PC-9 (cell line): ENCODE results near the gene OR51D1. TPM values are rescaled to one million over a fixed set of nuclear protein-coding genes. Genes with fewer than 3 reads are reported as not detected.

Experiments used
- BruUV-seq: library from RNA; stranded (reverse); fragments of 400-500 nt; replicated peaks from 2 replicates; lab custom pipeline; 2021; lab: Mats Ljungman, UMichigan
- CTCF ChIA-PET: fragments of 300-600 bp; sonication (Branson Sonifier 250); formaldehyde crosslinking; loops from one replicate; lab custom pipeline; 2022; ENCODE audit warnings: antibody characterized with exemption; lab: Charles Lee
- POLR2A ChIA-PET: fragments of 300-600 bp; sonication (Branson Sonifier 250); formaldehyde crosslinking; loops from one replicate; lab custom pipeline; 2022; ENCODE audit warnings: antibody characterized with exemption; ENCODE audit not compliant: unreplicated experiment; lab: Charles Lee
- DNase-seq, 2 experiments: peaks; one replicate each; pipeline versions ENCODE4 v3.0.0 to v3.0.0-alpha.2; 2015 to 2022; ENCODE audit warnings: mixed read lengths in 1 of 2
- H2AFZ ChIP-seq: fragments of 200-600 bp; sonication (generic); 2 replicates; pipeline ENCODE4 v1.8.1; 2017; ENCODE audit warnings: antibody characterized with exemption
- H3F3A ChIP-seq: fragments of 200-600 bp; sonication (generic); 2 replicates; pipeline ENCODE4 v1.8.1; 2017; ENCODE audit warnings: antibody characterized with exemption, mild to moderate bottlenecking, low read depth; ENCODE audit not compliant: insufficient read depth
- H3K27ac ChIP-seq: fragments of 200-600 bp; sonication (generic); 2 replicates; pipeline ENCODE4 v1.6.1; 2016; ENCODE audit warnings: mixed run types
- H3K27me3 ChIP-seq: fragments of 200-600 bp; sonication (generic); 2 replicates; pipeline ENCODE4 v1.6.1; 2016; ENCODE audit warnings: low read depth, mixed run types; ENCODE audit not compliant: insufficient read depth
- H3K36me3 ChIP-seq: fragments of 200-600 bp; sonication (generic); 2 replicates; pipeline ENCODE4 v1.6.1; 2016; ENCODE audit warnings: low read depth, mixed run types
- H3K4me1 ChIP-seq: fragments of 200-600 bp; sonication (generic); replicated peaks from 2 replicates; pipeline ENCODE4 v1.6.1; 2016; ENCODE audit warnings: mixed run types; ENCODE audit not compliant: insufficient read depth
- H3K4me2 ChIP-seq: fragments of 200-600 bp; sonication (generic); 2 replicates; pipeline ENCODE4 v1.6.1; 2017; ENCODE audit warnings: mixed run types
- H3K4me3 ChIP-seq: fragments of 200-600 bp; sonication (generic); 2 replicates; pipeline ENCODE4 v1.6.1; 2016; ENCODE audit warnings: mixed run types
- H3K79me2 ChIP-seq: fragments of 200-600 bp; sonication (generic); 2 replicates; pipeline ENCODE4 v1.6.1; 2017; ENCODE audit warnings: low read depth, mixed run types
- H3K9me2 ChIP-seq: fragments of 200-600 bp; sonication (generic); 2 replicates; pipeline ENCODE4 v1.8.1; 2017; ENCODE audit warnings: mild to moderate bottlenecking; ENCODE audit not compliant: insufficient read depth
- H3K9me3 ChIP-seq: fragments of 200-600 bp; sonication (generic); 2 replicates; pipeline ENCODE4 v1.8.1; 2016; ENCODE audit warnings: low read depth; ENCODE audit not compliant: insufficient read depth
- H4K20me1 ChIP-seq: fragments of 200-600 bp; sonication (generic); 2 replicates; pipeline ENCODE4 v1.8.1; 2017; ENCODE audit not compliant: insufficient read depth
- EZH2 ChIP-seq: fragments of 200-600 bp; sonication (generic); IDR thresholded peaks from 2 replicates; pipeline ENCODE4 v1.8.0; 2017; ENCODE audit warnings: antibody characterized with exemption, low read depth
- intact Hi-C: fragments of 100-400 bp; cut with micrococcal nuclease; formaldehyde crosslinking; loops from one replicate; pipeline ENCODE4 v1.10.0; 2022; ENCODE audit not compliant: unreplicated experiment
- total RNA-seq: library from RNA; stranded (reverse); gene quantifications from 2 replicates; pipeline ENCODE4 v1.2.3, GENCODE V29; 2021
- TF ChIP-seq, protein P1 (sequence below): fragments of 200-600 bp; sonication (generic); conservative IDR thresholded peaks from 2 replicates; pipeline ENCODE4 v1.6.1; 2017; ENCODE audit warnings: mixed run types, antibody characterized with exemption, mild to moderate bottlenecking, moderate library complexity

Gene OR51D1
- total RNA-seq, 1 experiment from 2014 or later, result not detected

GRCh38 chr11:4605057-4605456 is 32.2 kb upstream of the OR51D1 start:
- Histone ChIP-seq H3K4me1 (0 out of 2 replicates have a peak, but pooled peaks cover 4% of the 10 kb centered on the region), H2AFZ (no peak overlapping the region), H3F3A (no peaks in the 10 kb centered on the region), H3K4me3 (no peak overlapping the region), H3K9me3 (no peaks in the 10 kb centered on the region), H3K4me2 (no peak overlapping the region), H3K27ac (no peak overlapping the region), H3K79me2 (no peaks in the 10 kb centered on the region), H3K27me3 (no peaks in the 10 kb centered on the region), H3K9me2 (no peaks in the 10 kb centered on the region), H3K36me3 (no peaks in the 10 kb centered on the region), H4K20me1 (no peaks in the 10 kb centered on the region)
- no TSS peak for BruUV-seq
- intact Hi-C loops, result no loop called here
- ChIA-PET POLR2A (no interaction called here), CTCF (no interaction called here)
- TF ChIP-seq, protein P1, sequence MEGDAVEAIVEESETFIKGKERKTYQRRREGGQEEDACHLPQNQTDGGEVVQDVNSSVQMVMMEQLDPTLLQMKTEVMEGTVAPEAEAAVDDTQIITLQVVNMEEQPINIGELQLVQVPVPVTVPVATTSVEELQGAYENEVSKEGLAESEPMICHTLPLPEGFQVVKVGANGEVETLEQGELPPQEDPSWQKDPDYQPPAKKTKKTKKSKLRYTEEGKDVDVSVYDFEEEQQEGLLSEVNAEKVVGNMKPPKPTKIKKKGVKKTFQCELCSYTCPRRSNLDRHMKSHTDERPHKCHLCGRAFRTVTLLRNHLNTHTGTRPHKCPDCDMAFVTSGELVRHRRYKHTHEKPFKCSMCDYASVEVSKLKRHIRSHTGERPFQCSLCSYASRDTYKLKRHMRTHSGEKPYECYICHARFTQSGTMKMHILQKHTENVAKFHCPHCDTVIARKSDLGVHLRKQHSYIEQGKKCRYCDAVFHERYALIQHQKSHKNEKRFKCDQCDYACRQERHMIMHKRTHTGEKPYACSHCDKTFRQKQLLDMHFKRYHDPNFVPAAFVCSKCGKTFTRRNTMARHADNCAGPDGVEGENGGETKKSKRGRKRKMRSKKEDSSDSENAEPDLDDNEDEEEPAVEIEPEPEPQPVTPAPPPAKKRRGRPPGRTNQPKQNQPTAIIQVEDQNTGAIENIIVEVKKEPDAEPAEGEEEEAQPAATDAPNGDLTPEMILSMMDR, result no peak
- no peak for TF ChIP-seq EZH2
- DNase-seq, result no peak

DNA sequence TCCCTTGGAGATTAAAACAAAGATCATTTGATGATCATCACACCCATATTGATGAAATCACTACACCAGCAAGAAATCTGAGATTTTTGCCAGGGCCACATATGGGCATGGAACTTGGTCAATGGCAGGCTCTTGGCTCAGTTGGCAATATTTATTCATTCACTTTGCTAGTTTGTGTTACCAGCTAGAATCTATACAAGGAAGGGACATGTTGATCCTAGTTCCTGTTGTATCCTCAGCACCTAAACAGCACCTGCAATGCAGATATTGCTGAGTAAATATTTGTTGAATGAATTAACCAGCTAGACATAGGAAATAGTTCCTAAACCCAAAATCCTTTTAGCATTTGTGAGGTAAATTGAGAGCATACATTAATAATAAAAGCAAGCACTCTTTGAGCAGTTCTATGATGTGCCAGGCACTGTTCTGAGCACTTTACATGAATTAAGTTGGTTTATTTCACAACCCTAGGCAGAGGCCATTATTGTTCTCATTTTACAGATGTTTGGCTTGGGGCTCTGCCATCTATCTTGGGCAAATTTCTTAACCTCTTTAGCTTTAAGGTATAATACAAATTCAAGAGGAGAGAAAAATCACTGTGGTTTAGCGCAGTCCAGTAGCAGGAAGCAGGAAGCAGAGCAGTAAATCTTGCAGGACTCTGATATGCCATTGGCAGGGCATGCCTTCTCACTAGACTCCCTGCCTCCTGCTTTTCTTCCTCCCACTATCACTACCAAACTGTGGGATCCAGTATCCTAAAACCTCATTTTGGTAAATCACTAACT is 30.9 kb upstream of the OR51D1 start:
- Histone ChIP-seq H3K9me3 (no peaks in the 10 kb centered on the region), H3K36me3 (no peaks in the 10 kb centered on the region), H3K4me3 (no peak overlapping the region), H3K4me1 (0 out of 2 replicates have a peak, but pooled peaks cover 4% of the 10 kb centered on the region), H3K4me2 (peak overlapping the region; percentile 94; the same call in 1 of the 2 replicates), H3K79me2 (no peaks in the 10 kb centered on the region), H4K20me1 (no peaks in the 10 kb centered on the region), H2AFZ (no peak overlapping the region), H3K27ac (no peak overlapping the region), H3F3A (no peaks in the 10 kb centered on the region), H3K27me3 (no peaks in the 10 kb centered on the region), H3K9me2 (no peaks in the 10 kb centered on the region)
- no peak for TF ChIP-seq EZH2
- TF ChIP-seq, protein P1, result no peak
- ChIA-PET POLR2A (no interaction called here), CTCF (no interaction called here)
- no TSS peak for BruUV-seq
- intact Hi-C loops, result no loop called here
- no peak for DNase-seq

GRCh38 chr11:4607096-4607495 is 30.2 kb upstream of the OR51D1 start:
- no TSS peak for BruUV-seq
- Histone ChIP-seq H4K20me1 (no peaks in the 10 kb centered on the region), H2AFZ (peak overlapping the region; percentile 88), H3F3A (no peaks in the 10 kb centered on the region), H3K79me2 (no peaks in the 10 kb centered on the region), H3K9me3 (no peaks in the 10 kb centered on the region), H3K4me3 (peak overlapping the region; percentile 68), H3K9me2 (no peaks in the 10 kb centered on the region), H3K4me2 (peak overlapping the region; percentile 94), H3K36me3 (no peaks in the 10 kb centered on the region), H3K27ac (no peak overlapping the region), H3K27me3 (no peaks in the 10 kb centered on the region), H3K4me1 (0 out of 2 replicates have a peak, but pooled peaks cover 4% of the 10 kb centered on the region)
- no peak for DNase-seq
- TF ChIP-seq, protein P1, result no peak
- TF ChIP-seq EZH2, result no peak
- ChIA-PET CTCF (no interaction called here), POLR2A (no interaction called here)
- intact Hi-C loops, result no loop called here
